Measurements from ENCODE around the gene WDR37. TPM values are rescaled to one million over a fixed set of nuclear protein-coding genes. Genes with fewer than 3 reads are reported as not detected.

WDR37 gene
- polyA plus RNA-seq, 1 donor (not counting 4 experiments of a cell fraction or from before 2014, with no cell fraction given), result 16.0 TPM

GRCh38 chr10:1178506-1178905 lies 122.3 kb downstream of the WDR37 start:
- no peaks in the 10 kb centered on the region for H3K4me1 ChIP-seq (ENCODE audit: control insufficient read depth, extremely low read depth, insufficient read depth, low read length)
- no peaks in the 10 kb centered on the region for H3K27me3 ChIP-seq (ENCODE audit: control insufficient read depth, extremely low read depth, insufficient read depth, low read length)
- no peaks in the 10 kb centered on the region for H4K20me1 ChIP-seq (ENCODE audit: control insufficient read depth, extremely low read depth, insufficient read depth, low read length)
- H3K9ac ChIP-seq (ENCODE audit: control insufficient read depth, extremely low read depth, insufficient read depth, low read length), result no peak overlapping the region
- H3K9me3 ChIP-seq (ENCODE audit: control insufficient read depth, low read depth, low read length), result no peaks in the 10 kb centered on the region
- H3K79me2 ChIP-seq (ENCODE audit: control insufficient read depth, insufficient read depth, low read length), result no peaks in the 10 kb centered on the region
- dilution Hi-C loops (cut with MboI; ENCODE audit: extremely low pct_ligation_motif_present, low sequenced_read_pairs), result no loop called here
- H2AFZ ChIP-seq (ENCODE audit: control insufficient read depth, low read length), result no peak overlapping the region
- H3K27ac ChIP-seq (ENCODE audit: control insufficient read depth, insufficient read depth, low read length), result no peak overlapping the region
- H3K4me3 ChIP-seq (ENCODE audit: control insufficient read depth in 2 of 3, extremely low read depth in 1 of 3, insufficient read depth in 2 of 3, low read depth in 1 of 3, low read length in 3 of 3), result no peak overlapping the region
- TF ChIP-seq CTCF (optimal IDR thresholded peaks at IDR 0.05 in 1 of 3, IDR thresholded peaks at IDR 0.05 in 1 of 3, conservative IDR thresholded peaks at IDR 0.05 in 1 of 3; ENCODE audit: extremely low read depth in 1 of 3, insufficient read depth in 2 of 3, low read length in 3 of 3), result no peak
- no peak for TF ChIP-seq EZH2 (IDR thresholded peaks at IDR 0.05; ENCODE audit: low read length)
- DNase-seq (ENCODE audit: low read depth, low spot score) (no peak), FAIRE-seq (no peak)
- no peak overlapping the region for H3K4me2 ChIP-seq (ENCODE audit: control insufficient read depth, extremely low read depth, insufficient read depth, low read depth, low read length)
- no peaks in the 10 kb centered on the region for H3K36me3 ChIP-seq (ENCODE audit: control insufficient read depth in 2 of 2, extremely low read depth in 1 of 2, insufficient read depth in 2 of 2, low read length in 2 of 2)
- no peaks in the 10 kb centered on the region for H3K9me1 ChIP-seq (ENCODE audit: control insufficient read depth, extremely low read depth, insufficient read depth, low read length)

GRCh38 chr10:1179346-1180070 lies 123.3 kb downstream of the WDR37 start:
- no peaks in the 10 kb centered on the region for H3K9me1 ChIP-seq (ENCODE audit: control insufficient read depth, extremely low read depth, insufficient read depth, low read length)
- H3K79me2 ChIP-seq (ENCODE audit: control insufficient read depth, insufficient read depth, low read length), result no peaks in the 10 kb centered on the region
- TF ChIP-seq CTCF (optimal IDR thresholded peaks at IDR 0.05 in 1 of 3, IDR thresholded peaks at IDR 0.05 in 1 of 3, conservative IDR thresholded peaks at IDR 0.05 in 1 of 3; ENCODE audit: extremely low read depth in 1 of 3, insufficient read depth in 2 of 3, low read length in 3 of 3), result no peak
- no peak for TF ChIP-seq EZH2 (IDR thresholded peaks at IDR 0.05; ENCODE audit: low read length)
- H4K20me1 ChIP-seq (ENCODE audit: control insufficient read depth, extremely low read depth, insufficient read depth, low read length), result no peaks in the 10 kb centered on the region
- no peak overlapping the region for H3K27ac ChIP-seq (ENCODE audit: control insufficient read depth, insufficient read depth, low read length)
- H3K4me2 ChIP-seq (ENCODE audit: control insufficient read depth, extremely low read depth, insufficient read depth, low read depth, low read length), result no peak overlapping the region
- no peaks in the 10 kb centered on the region for H3K36me3 ChIP-seq (ENCODE audit: control insufficient read depth in 2 of 2, extremely low read depth in 1 of 2, insufficient read depth in 2 of 2, low read length in 2 of 2)
- DNase-seq (ENCODE audit: low read depth, low spot score) (no peak), FAIRE-seq (no peak)
- dilution Hi-C loops (cut with MboI; ENCODE audit: extremely low pct_ligation_motif_present, low sequenced_read_pairs), result no loop called here
- no peak overlapping the region for H3K4me3 ChIP-seq (ENCODE audit: control insufficient read depth in 2 of 3, extremely low read depth in 1 of 3, insufficient read depth in 2 of 3, low read depth in 1 of 3, low read length in 3 of 3)
- no peaks in the 10 kb centered on the region for H3K9me3 ChIP-seq (ENCODE audit: control insufficient read depth, low read depth, low read length)
- no peaks in the 10 kb centered on the region for H3K4me1 ChIP-seq (ENCODE audit: control insufficient read depth, extremely low read depth, insufficient read depth, low read length)
- H3K27me3 ChIP-seq (ENCODE audit: control insufficient read depth, extremely low read depth, insufficient read depth, low read length), result no peaks in the 10 kb centered on the region
- H2AFZ ChIP-seq (ENCODE audit: control insufficient read depth, low read length), result no peak overlapping the region
- H3K9ac ChIP-seq (ENCODE audit: control insufficient read depth, extremely low read depth, insufficient read depth, low read length), result no peak overlapping the region
